GM23338 (cell line): Measurements from ENCODE around the gene DYNC1LI2. TPM values are rescaled to one million over a fixed set of nuclear protein-coding genes. Genes with fewer than 3 reads are reported as not detected.

ENCODE experiments used
- ATAC-seq: fragments of 200-7000 bp; cut with Tn5 transposase; 3 replicates; pipeline ENCODE4 v1.9.1; 2020
- DNase-seq: peaks from one replicate; pipeline ENCODE4 v3.0.0-alpha.2; 2015; ENCODE audit warnings: low spot score
- H2AFZ ChIP-seq: fragments of 200-600 bp; sonication (generic); 2 replicates; pipeline ENCODE4 v1.8.0; 2016; ENCODE audit warnings: antibody characterized with exemption, mild to moderate bottlenecking, moderate library complexity
- H3F3A ChIP-seq: fragments of 200-600 bp; sonication (generic); replicated peaks from 2 replicates; pipeline ENCODE4 v1.8.0; 2017; ENCODE audit warnings: antibody characterized with exemption, mixed run types, low read depth
- H3K27ac ChIP-seq: fragments of 200-600 bp; sonication (generic); 2 replicates; pipeline ENCODE4 v1.6.1; 2016; ENCODE audit warnings: low read depth
- H3K27me3 ChIP-seq: fragments of 200-600 bp; sonication (generic); 2 replicates; pipeline ENCODE4 v1.8.0; 2016; ENCODE audit warnings: mild to moderate bottlenecking, mixed run types, moderate library complexity; ENCODE audit not compliant: insufficient read depth
- H3K36me3 ChIP-seq: fragments of 200-600 bp; sonication (generic); 2 replicates; pipeline ENCODE4 v1.8.0; 2016; ENCODE audit warnings: mild to moderate bottlenecking; ENCODE audit not compliant: insufficient read depth
- H3K4me1 ChIP-seq: fragments of 200-600 bp; sonication (generic); 2 replicates; pipeline ENCODE4 v1.8.0; 2016; ENCODE audit warnings: mild to moderate bottlenecking, moderate library complexity; ENCODE audit not compliant: insufficient read depth
- H3K4me2 ChIP-seq: fragments of 200-600 bp; sonication (generic); 2 replicates; pipeline ENCODE4 v1.7.1; 2017; ENCODE audit warnings: mixed run types
- H3K4me3 ChIP-seq: fragments of 200-600 bp; sonication (generic); 2 replicates; pipeline ENCODE4 v1.6.1; 2016; ENCODE audit warnings: mixed run types
- H3K79me2 ChIP-seq: fragments of 200-600 bp; sonication (generic); replicated peaks from 2 replicates; pipeline ENCODE4 v1.8.0; 2017; ENCODE audit warnings: mild to moderate bottlenecking; ENCODE audit not compliant: insufficient read depth
- H3K9me2 ChIP-seq: fragments of 200-600 bp; sonication (generic); 2 replicates; pipeline ENCODE4 v1.8.0; 2017; ENCODE audit not compliant: insufficient read depth
- H4K20me1 ChIP-seq: fragments of 200-600 bp; sonication (generic); replicated peaks from 2 replicates; pipeline ENCODE4 v1.8.0; 2017; ENCODE audit warnings: mild to moderate bottlenecking; ENCODE audit not compliant: insufficient read depth
- H3K27ac Mint-ChIP-seq: 2 replicates; pipeline ENCODE4 v1.8.0; 2020; ENCODE audit warnings: inconsistent platforms, mild to moderate bottlenecking, moderate library complexity, mixed read lengths
- H3K27me3 Mint-ChIP-seq: 3 replicates; pipeline ENCODE4 v1.8.0; 2022; ENCODE audit warnings: low read depth, mild to moderate bottlenecking, moderate library complexity, mixed read lengths, inconsistent platforms; ENCODE audit not compliant: insufficient read depth, poor library complexity
- H3K36me3 Mint-ChIP-seq: 3 replicates; pipeline ENCODE4 v1.8.0; 2021; ENCODE audit warnings: low read depth, mild to moderate bottlenecking, inconsistent platforms, moderate library complexity, mixed read lengths
- H3K4me1 Mint-ChIP-seq: 3 replicates; pipeline ENCODE4 v1.8.0; 2020; ENCODE audit warnings: mild to moderate bottlenecking, inconsistent platforms, mixed read lengths
- H3K4me3 Mint-ChIP-seq: 3 replicates; pipeline ENCODE4 v1.8.0; 2021; ENCODE audit warnings: moderate library complexity, mild to moderate bottlenecking, inconsistent platforms, mixed read lengths
- H3K9me3 Mint-ChIP-seq: 3 replicates; pipeline ENCODE4 v1.8.0; 2020; ENCODE audit warnings: moderate library complexity, mild to moderate bottlenecking, inconsistent platforms, mixed read lengths
- CREB1 ChIP-seq: fragments of 250-450 bp; sonication (Bioruptor Pico); IDR thresholded peaks from 2 replicates; pipeline ENCODE4 v1.5.0; 2020; ENCODE audit warnings: low read depth, mild to moderate bottlenecking, moderate library complexity
- EZH2 ChIP-seq: fragments of 200-600 bp; sonication (generic); IDR thresholded peaks from one replicate; pipeline ENCODE4 v1.8.0; 2017; ENCODE audit warnings: antibody characterized with exemption, mild to moderate bottlenecking, low read depth; ENCODE audit not compliant: unreplicated experiment
- EZH2phosphoT487 ChIP-seq: fragments of 200-600 bp; sonication (generic); IDR thresholded peaks from one replicate; pipeline ENCODE4 v1.8.1; 2018; ENCODE audit warnings: antibody characterized with exemption; ENCODE audit not compliant: unreplicated experiment
- JUNB ChIP-seq: IDR thresholded peaks from one replicate; pipeline ENCODE4 v1.6.1; 2016; ENCODE audit warnings: antibody characterized with exemption; ENCODE audit not compliant: unreplicated experiment
- NANOG ChIP-seq: IDR thresholded peaks from 2 replicates; pipeline ENCODE4 v1.6.1; 2016; ENCODE audit warnings: antibody characterized with exemption, borderline replicate concordance
- POLR2AphosphoS5 ChIP-seq: IDR thresholded peaks from 2 replicates; pipeline ENCODE4 v1.6.1; 2016; ENCODE audit warnings: antibody characterized with exemption, low read depth
- REST ChIP-seq: IDR thresholded peaks from one replicate; pipeline ENCODE4 v1.6.1; 2018; ENCODE audit warnings: antibody characterized with exemption; ENCODE audit not compliant: unreplicated experiment
- STAT1 ChIP-seq: IDR thresholded peaks from one replicate; pipeline ENCODE4 v1.6.1; 2016; ENCODE audit warnings: antibody characterized with exemption; ENCODE audit not compliant: unreplicated experiment
- ZNF114 ChIP-seq: fragments of 250-450 bp; sonication (Bioruptor Pico); IDR thresholded peaks from 2 replicates; pipeline ENCODE4 v1.5.0; 2020; ENCODE audit warnings: mild to moderate bottlenecking, moderate library complexity
- ZNF462 ChIP-seq: fragments of 250-450 bp; sonication (Bioruptor Pico); IDR thresholded peaks from 2 replicates; pipeline ENCODE4 v1.5.0; 2020; ENCODE audit warnings: mild to moderate bottlenecking, moderate library complexity
- polyA plus RNA-seq: library from polyadenylated mRNA; unstranded; fragments of >200 nt; fragmentation: Nextera tagmentation; extraction: Ambion mirVana; gene quantifications from 2 replicates; pipeline ENCODE4 v1.2.1, GENCODE V29; 2016
- total RNA-seq: library from RNA; depleted of rRNA; stranded (reverse); fragments of >200 nt; shearing (Covaris generic); gene quantifications from 2 replicates; pipeline ENCODE4 v1.2.3, GENCODE V29; 2014
- TF ChIP-seq, protein P1 (sequence below), 2 experiments: fragments of 200-600 bp in 1 of 2; sonication (generic) in 1 of 2; conservative IDR thresholded peaks; 2 replicates each; pipeline versions ENCODE4 v1.5.1 to v1.6.1; 2016 to 2017; ENCODE audit warnings: antibody characterized with exemption in 2 of 2, low read depth in 2 of 2, mild to moderate bottlenecking in 2 of 2, moderate library complexity in 1 of 2

The DYNC1LI2 gene
- total and polyA plus RNA-seq, 2 experiments from 2014 or later, result 73.9 to 85.9 TPM

DNA sequence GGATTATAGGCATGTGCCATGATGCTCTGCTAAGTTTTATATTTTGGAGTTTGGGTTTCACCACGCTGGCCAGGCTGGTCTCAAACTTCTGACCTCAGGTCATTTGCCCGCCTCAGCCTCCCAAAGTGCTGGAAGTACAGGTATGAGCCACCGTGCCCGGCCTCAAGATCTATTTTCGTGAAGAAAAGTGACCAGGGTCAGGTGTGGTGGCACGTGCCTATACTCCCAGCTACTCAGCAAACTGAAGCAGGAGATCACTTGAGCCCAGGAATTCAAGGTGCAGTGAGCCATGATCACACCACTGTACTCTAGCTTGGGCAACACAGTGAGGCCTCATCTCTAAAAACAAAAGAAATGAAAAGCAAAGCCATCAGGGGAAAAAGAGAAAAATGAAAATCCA is 73.6 kb downstream of the DYNC1LI2 start:
- no peak for ATAC-seq
- Mint-ChIP-seq H3K27me3 (no peaks in the 10 kb centered on the region), H3K4me3 (no peak overlapping the region), H3K27ac (no peak overlapping the region), H3K36me3 (peaks cover 3% of the 10 kb centered on the region; the same call in 2 of the 3 replicates), H3K4me1 (peaks cover 6% of the 10 kb centered on the region; the same call in 1 of the 3 replicates), H3K9me3 (no peaks in the 10 kb centered on the region)
- TF ChIP-seq ZNF114 (CRISPR knock-in tag) (no peak), STAT1 (no peak)
- DNase-seq, result no peak
- no peak overlapping the region for H2AFZ ChIP-seq
- no peaks in the 10 kb centered on the region for H3F3A ChIP-seq
- peaks cover 55% of the 10 kb centered on the region for H3K79me2 ChIP-seq
- H3K27ac ChIP-seq, result no peak overlapping the region
- H3K4me1 ChIP-seq, result no peaks in the 10 kb centered on the region; the same call in 1 of the 2 replicates
- H3K27me3 ChIP-seq, result no peaks in the 10 kb centered on the region
- no peaks in the 10 kb centered on the region for H3K36me3 ChIP-seq
- no peak overlapping the region for H3K4me2 ChIP-seq
- no peak overlapping the region for H3K4me3 ChIP-seq
- H4K20me1 ChIP-seq, result no peaks in the 10 kb centered on the region; the same call in 1 of the 2 replicates
- no peaks in the 10 kb centered on the region for H3K9me2 ChIP-seq

- Histone ChIP-seq H3K9me2 (no peaks in the 10 kb centered on the region), H3K36me3 (no peaks in the 10 kb centered on the region), H2AFZ (no peak overlapping the region), H4K20me1 (no peaks in the 10 kb centered on the region; the same call in 1 of the 2 replicates), H3K4me2 (no peak overlapping the region), H3K27ac (0 out of 2 replicates have a peak overlapping the region, but pooled peaks have one; percentile 50), H3K4me3 (no peak overlapping the region), H3K79me2 (peaks cover 49% of the 10 kb centered on the region), H3K27me3 (no peaks in the 10 kb centered on the region), H3K4me1 (no peaks in the 10 kb centered on the region; the same call in 1 of the 2 replicates), H3F3A (no peaks in the 10 kb centered on the region)
- no peak for DNase-seq
- peak overlapping the region; percentile 83 for H3K27ac Mint-ChIP-seq
- no peak for TF ChIP-seq EZH2
- TF ChIP-seq JUNB, result no peak
- no peak for TF ChIP-seq STAT1
- no peak for TF ChIP-seq CREB1 (CRISPR knock-in tag)
- no peak for TF ChIP-seq ZNF462 (CRISPR knock-in tag)
- TF ChIP-seq, protein P1, sequence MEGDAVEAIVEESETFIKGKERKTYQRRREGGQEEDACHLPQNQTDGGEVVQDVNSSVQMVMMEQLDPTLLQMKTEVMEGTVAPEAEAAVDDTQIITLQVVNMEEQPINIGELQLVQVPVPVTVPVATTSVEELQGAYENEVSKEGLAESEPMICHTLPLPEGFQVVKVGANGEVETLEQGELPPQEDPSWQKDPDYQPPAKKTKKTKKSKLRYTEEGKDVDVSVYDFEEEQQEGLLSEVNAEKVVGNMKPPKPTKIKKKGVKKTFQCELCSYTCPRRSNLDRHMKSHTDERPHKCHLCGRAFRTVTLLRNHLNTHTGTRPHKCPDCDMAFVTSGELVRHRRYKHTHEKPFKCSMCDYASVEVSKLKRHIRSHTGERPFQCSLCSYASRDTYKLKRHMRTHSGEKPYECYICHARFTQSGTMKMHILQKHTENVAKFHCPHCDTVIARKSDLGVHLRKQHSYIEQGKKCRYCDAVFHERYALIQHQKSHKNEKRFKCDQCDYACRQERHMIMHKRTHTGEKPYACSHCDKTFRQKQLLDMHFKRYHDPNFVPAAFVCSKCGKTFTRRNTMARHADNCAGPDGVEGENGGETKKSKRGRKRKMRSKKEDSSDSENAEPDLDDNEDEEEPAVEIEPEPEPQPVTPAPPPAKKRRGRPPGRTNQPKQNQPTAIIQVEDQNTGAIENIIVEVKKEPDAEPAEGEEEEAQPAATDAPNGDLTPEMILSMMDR (conservative IDR thresholded peaks at IDR 0.05; ENCODE audit: low read depth in 2 of 2), result no peak
- TF ChIP-seq EZH2phosphoT487, result no peak
- TF ChIP-seq REST, result no peak
- TF ChIP-seq NANOG, result no peak
- TF ChIP-seq POLR2AphosphoS5, result no peak
- H3K27me3 Mint-ChIP-seq, result no peaks in the 10 kb centered on the region
- 0 out of 3 replicates have a peak, but pooled peaks have one; percentile 32 for ATAC-seq
- no peaks in the 10 kb centered on the region for H3K9me3 Mint-ChIP-seq
- H3K4me1 Mint-ChIP-seq, result peaks cover 6% of the 10 kb centered on the region; the same call in 1 of the 3 replicates
- peaks cover 3% of the 10 kb centered on the region; the same call in 2 of the 3 replicates for H3K36me3 Mint-ChIP-seq
- H3K4me3 Mint-ChIP-seq, result no peak overlapping the region
These were observed 74.2 kb downstream of the DYNC1LI2 start for GRCh38 chr16:66677179-66677578.
